Amniotic epithelial cell (primary cell): Measurements from ENCODE around the gene GOLGA3.

Source experiments
- DNase-seq: peaks from one replicate; pipeline ENCODE4 v3.0.0-alpha.2; 2010; ENCODE audit warnings: low read depth

Gene GOLGA3

DNA sequence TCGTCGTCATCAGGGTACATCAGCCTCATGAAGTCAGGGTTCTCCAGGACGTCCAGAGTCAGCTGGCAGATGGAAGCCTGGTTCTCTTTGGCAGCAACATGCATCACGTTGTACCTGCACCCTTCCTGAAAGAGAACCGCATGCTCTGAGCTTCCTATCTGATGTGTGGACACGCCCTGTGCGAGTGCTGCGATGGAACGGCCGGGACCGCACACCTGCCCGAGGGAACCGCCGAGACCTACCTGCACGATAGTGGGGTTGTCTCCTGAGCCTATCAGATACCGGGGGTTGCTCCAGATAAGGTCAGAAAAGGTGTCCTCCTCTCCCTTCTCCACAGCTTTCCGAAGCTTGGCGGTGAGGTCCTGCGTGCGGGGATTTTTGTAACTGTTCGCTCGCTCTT is 80.8 kb downstream of the GOLGA3 start:
- DNase-seq, result no peak

DNA sequence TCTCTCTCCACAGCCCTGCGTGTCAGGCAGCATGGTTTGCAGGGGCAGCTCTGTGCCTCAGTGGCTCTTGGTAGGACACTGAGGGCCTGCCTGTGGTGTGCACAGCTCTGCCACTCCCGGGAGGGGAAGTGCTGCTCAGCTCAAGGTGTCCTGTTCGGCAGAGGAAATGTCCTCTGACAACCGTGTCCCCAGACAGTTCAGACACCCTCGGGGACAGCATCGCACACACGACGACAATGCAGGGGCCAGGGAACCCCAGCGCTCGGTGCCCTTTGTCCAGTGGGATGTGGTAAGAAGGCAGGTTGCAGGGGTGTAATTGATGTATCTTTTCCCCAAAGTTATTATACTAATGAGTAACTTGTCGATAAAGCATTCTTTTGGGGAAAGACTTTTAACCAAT is 81.3 kb downstream of the GOLGA3 start:
- no peak for DNase-seq

DNA sequence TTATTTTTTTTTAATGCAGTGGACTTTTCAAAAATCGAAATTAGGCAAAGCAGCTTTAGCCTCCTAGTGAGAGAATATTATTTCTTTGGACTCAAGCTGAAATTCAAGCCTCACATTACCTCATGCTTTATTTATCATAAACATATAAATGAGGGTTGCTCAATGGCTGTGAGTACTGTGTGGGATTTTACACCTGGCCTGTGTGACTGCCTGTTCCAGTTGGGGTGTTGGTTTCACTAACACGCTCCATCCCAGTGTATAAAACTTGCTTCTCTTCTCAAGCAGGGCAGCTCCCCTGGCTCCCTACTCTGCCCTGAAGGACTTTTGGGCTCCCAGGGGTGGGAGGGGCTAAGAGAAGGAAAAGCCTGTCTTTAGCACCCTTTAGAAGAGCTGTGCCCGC is 82.1 kb downstream of the GOLGA3 start:
- DNase-seq, result no peak

DNA sequence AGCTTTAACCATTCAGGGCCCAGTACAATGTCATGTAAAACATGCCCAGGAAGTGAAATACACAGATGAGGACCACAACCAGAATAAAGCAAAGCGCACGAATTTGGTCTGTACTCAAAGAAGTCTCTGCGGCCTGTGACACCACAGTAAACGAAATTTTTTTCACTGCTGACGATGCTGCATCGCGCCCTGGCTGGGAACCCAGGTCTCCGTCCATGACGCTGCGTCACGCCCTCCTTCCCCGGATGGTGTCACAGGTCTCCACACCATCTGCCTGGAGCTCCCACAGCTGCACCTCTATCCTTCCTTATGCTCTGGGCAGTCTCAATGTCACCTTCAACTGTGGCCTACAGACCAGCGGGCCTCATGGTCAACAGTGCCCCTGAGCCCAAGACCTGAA is 84.8 kb downstream of the GOLGA3 start:
- no peak for DNase-seq

DNA sequence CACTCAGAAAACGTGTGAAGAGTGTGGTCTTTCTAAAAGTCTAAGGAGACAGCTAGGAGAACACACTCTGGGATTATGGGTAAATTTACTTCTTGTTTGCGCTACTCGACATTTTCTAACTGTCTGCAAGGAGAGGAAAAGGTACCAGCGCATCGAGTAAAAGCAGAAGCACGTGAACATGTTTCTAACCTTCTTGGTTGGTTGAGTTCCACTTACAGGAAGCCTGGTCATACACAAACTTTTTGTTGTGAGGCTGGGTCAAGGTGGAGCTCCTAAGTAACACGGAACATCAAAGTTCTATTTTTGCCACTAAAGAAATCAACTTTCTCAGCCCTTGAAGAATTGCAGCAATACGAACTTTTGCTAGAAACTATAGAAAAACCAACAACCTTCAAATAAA is 87.0 kb downstream of the GOLGA3 start:
- DNase-seq, result no peak

DNA sequence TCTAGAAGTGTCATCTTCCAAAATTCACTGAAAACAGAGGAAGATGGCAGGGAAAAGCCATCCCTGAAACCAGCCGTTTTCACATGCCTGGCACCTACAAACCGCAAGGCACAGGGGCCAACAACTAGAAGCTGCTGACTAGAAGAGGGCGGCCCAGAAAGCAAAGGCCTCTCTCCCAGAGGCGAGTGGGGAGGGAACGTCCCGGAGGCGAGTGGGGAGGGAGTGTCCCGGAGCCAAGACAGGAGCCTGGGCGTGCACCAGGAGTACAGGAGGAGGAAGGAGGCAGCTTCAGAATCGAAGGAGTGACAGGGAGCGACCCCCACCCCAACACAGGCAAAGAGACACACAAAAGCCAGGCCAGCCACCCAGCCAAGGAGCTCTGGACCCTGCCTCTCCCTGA is 88.0 kb downstream of the GOLGA3 start:
- no peak for DNase-seq

DNA sequence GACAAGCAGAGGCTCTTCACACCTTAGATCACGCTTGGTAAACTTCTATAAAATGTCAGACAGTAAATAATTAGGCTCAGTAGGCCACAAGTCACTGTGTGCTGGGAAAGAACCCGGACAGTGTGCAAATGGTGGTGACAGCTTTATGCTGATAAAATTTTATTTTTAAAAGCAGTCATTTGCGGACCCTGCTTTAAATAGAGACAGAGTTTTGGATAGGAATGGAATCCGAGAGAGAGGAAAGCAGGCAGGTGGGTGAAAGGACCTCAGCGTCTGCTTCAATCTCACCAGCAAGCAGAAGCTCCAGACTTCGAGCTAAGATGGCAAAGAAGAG is 88.4 kb downstream of the GOLGA3 start:
- DNase-seq, result no peak

DNA sequence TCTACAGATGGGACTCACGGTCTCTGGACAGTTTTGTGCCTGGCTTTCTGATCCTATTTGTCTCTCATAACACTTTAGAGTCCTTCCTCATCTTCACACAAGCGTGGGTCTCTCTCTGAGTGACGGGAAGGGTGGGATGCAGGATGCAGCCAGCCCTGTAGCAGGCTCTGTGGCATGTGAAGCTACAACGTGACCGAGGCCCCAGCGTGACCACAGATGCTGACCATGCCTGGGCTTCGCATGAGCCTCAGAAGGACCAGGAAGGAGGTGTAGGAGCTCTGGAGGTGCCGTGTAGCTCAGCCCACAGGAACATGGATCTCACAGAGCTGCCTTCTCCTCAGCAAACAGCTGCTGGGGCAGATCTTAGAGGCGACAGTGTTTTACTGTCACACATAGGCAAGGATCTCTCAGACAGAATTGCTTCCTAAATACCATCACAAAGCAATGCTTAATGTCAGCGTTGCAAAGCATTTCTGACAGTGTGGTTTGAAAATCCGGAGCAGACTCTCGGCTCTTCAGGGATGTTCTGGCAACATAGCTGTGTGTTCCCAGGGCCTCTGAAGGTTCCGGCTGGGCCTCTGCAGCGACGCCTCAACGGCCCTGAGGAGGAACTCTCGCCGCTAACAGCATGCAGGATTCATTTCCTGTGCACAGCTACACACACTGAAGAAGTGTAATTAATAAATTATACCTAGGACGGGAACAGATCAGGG is 88.9 kb downstream of the GOLGA3 start:
- DNase-seq, result no peak

DNA sequence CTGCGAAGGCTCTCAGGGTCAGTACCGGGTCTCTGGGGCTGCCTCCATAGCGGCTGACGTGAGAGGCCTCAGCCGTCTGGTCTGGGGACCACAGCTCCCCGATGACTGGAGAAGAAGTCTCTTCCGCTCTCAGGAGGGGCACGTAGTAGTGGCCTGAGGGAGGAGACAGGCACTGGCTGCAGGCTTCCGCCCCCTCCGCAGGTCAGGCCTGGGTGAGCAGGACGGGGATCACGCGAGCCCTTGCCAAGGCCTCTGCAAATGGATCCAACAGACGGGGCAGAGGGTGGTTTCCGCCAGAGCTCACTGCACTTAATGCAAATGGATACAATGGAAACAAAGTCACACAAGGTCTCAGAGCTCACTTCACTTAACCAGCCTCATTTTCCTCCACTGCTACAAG is 91.8 kb downstream of the GOLGA3 start:
- DNase-seq, result no peak

DNA sequence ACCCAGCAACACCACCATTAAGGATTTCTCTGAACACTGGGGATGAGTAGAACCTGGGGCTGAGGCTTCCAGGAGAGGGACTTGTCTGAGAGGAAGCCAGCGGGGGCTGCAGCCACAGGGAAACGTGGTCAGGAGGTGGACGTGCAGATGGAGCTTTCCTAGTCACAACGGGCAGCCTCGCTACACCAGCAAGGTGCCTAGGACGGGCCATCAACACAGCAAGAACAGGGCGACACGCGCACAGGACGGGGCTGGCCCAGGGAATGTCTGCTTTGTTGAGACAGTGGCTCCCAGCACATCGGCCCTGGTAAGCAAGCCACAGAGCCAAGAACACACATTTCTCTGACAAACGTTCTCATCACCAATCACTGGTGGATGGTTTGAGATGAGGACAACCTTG is 92.3 kb downstream of the GOLGA3 start:
- DNase-seq, result no peak

DNA sequence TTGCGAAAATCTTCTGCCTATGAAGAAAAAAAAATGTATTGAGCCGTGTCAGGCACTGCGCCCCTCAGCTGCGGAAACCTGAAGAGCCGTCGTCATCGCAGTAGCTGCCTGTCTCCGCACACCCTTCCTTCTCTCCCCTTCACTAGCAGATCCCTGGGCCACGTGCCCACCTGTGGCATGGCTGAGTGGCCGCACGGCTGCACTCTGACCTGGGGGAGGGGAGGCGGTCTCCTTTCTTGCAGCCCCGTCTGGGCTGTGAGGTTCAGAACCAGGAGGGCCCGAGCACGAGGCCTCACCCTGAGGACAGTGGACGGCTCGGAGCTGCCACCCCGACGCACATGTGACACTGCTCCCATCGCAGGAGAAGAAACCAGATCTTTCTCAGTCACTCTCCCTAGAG is 93.2 kb downstream of the GOLGA3 start:
- no peak for DNase-seq

DNA sequence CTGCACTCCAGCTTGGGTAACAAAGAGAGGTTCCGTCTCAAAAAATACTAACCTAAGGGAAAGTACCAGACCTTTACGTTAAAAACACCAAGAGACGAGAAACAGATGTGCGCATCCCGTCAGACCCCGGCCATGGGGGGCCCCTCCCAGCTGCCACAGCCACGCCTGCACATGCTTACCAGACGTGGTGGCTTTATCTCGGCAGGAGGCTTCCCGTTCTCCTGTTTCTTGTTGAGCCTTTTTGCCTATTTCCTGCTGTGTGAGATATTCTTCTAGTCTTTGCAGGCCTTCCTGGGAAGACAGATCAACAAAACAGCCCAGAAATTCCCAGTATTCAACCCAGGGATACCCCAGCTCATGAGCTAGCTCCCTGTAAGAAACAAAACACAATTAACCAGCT is 94.5 kb downstream of the GOLGA3 start:
- DNase-seq, result no peak

DNA sequence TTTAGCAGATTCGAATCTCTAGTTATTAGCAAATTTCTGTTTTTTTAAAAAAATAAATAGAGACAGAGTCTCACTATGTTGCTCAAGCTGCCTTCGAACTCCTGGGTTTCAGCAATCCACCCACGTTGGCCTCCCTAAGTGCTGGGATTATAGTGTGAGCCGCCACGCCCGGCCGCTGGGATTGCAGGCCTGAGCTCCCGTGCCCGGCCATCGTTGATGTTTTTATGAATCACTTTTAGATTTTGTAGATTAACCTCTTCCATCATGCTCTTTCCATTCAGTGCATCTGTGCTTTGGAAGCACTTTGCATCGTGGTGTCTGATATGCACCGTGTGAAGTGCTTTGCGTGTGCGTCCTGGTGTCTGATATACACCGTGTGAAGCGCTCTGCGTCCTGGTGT is 97.1 kb downstream of the GOLGA3 start:
- DNase-seq, result peak; percentile 52

DNA sequence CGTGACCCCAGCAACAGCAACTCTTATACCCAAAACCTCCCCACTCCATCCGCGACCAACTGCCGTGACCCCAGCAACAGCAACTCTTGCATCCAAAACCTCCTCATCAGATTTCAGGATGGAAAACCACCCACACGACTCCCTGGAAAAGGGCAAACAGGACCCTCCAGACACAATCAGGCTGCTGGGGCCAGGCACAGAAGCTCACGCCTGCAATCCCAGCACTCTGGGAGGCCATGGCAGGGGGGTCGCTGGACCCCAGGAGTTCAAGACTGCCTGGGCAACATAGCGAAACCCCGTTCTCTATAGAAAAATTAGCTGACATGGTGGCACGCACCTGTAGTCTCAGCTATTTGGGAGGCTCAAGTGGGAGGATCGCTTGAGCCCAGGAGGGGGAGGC is 98.3 kb downstream of the GOLGA3 start:
- DNase-seq, result no peak

DNA sequence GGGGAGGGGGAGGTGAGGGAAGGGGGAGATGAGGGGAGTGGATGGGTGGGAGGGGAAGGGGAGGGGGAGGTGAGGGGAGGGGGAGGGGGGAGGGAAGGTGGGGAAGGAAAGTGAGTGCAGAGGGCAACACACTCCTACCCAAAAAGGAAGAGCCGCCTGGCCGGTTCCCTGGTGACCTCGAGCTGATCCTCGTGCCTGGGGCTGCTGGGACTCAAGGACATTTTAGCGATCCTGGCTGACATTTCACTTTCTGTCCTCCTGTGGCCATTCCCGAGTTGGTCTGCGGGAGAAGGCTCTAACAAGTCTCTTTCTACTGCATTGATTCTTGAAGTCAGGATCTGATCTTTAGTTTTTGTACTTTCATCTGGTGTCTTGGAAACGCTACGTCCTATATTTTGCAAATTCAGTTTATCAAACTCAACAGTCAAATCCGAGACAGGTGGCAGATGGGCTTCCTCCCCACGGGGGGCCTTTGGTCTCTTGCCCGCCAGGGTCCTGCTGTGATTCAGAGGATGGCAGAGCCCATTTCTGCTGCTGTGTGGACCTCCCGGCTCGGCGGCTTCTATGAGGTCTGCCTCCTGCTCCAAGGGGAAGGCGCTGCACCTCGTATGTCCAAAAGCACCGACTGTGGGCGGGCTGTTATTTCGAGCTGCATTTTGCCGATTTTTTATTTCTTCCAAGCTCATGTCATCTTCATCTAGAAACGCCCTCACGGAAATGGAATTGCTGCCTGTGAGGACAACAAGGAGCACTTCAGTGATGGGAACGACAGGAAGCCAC is 98.9 kb downstream of the GOLGA3 start:
- DNase-seq, result no peak

DNA sequence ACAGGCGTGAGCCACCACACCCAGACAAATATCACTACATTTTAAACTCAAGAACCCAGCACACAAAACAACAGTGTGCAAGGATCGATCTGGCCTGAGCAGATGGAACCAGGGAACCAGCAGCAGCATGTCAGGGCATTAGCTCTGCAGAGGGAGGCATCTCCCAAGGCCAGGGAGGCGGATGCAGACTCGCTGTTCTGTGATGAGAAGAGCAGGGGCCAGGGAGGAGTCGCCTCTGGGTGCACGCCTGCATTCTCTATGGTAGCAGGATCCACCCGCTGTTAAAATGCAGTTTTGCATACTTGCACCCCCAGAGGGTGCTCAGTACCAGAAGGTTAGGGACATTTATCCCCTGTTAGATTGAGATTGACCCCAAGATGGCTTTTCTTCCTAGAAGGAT is 100.2 kb downstream of the GOLGA3 start:
- DNase-seq, result no peak

DNA sequence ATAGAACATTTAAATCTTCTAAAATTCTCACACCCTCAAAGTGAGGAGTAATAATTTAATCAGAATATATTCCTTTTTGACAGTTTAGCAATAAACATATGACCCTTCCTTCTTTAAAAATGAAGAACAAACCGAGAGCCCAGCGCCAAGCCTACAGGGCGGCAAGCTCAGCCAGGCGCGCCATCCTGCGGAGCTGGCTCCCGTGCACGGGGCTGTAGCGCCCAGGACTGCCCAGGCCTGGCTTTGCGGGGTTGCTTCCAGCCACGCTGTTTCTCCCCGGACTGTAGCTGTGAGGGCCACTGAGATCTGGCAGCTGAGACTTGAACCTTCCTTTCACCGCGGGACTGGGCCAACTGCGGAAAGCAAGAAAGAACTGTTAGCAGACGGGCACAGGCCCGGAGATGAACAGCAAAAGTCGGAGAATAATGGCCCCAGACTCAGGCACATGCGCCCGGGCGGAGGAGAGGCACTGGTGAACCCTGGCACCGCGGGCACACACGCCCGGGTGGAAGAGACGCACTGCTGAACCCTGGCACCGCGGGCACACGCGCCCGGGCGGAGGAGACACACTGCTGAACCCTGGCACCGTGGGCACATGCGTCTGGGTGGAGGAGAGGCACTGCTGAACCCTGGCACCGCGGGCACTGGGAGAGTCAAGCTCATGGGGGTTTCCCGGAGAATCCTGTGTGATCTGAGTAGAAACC is 101.4 kb downstream of the GOLGA3 start:
- DNase-seq, result no peak

DNA sequence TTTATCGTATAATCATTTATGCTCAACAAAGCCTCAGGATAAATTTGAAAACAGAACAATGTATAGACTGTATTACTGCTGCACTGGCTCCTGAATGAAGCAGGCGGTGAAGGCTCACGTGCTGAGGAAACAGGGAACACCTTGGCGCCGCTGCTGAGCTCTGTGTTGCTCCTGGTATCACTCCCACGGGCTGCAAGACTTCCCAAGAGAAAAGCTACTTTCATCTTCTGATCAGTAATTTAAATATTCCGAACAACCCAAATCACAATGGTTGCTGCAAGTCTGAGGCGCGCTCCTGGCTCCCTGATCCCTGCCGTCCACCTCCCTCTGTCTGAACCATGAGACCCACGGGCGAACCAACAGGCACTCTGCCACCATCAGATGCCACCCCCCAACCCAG is 102.3 kb downstream of the GOLGA3 start:
- DNase-seq, result no peak

DNA sequence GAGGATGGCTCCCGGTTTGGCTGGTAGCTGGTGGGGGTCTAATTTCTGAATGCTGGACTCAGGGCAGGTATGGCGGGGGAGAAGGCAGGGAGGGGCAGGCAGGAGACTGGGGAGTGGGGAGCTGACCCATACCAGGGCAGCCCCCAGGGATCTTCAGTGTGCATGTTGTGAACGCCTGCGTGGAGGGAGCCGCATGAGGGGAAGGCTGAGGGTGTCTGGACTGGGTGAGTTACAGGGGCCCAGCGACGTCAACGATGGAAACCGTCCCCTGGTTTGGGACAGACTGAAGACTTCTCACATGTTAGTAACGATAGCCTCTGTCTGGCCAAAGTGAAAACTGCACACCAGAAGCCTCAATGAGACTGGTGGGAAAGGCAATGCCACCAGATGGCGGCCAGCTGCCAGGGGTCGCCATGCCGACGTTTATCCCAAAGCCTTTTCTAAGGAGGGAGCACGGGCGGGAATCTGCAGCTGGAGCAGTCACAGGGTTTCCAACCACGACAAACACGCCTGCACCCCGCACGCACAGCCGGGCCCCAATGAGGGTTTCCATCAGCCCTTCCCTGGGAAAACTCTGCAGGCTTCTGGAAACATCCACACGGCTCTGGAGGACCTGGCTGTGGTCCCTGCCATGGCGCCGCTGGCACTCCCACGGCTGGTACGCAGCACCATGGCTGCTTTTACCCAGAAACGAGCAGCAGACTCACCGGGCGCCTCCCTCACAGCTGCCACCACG is 104.0 kb downstream of the GOLGA3 start:
- DNase-seq, result no peak

DNA sequence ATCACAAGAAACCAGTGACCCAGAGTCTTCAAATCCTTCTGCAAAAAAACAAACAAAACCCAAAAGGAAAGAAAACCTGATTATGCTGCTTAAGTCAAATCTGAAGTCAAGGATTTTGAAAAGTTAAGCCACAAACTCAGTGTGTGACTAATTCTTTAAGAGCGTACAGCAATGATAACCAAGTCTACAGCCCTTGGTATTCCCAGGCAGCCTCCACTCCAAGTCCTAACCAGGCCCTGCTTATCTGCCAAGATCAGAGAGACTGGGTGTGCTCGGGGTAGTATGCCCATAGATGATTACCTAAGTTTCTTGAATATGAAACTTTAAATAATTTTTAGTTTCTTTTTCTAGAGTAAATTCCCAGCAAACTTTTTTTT is 104.9 kb downstream of the GOLGA3 start:
- DNase-seq, result peak; percentile 95

DNA sequence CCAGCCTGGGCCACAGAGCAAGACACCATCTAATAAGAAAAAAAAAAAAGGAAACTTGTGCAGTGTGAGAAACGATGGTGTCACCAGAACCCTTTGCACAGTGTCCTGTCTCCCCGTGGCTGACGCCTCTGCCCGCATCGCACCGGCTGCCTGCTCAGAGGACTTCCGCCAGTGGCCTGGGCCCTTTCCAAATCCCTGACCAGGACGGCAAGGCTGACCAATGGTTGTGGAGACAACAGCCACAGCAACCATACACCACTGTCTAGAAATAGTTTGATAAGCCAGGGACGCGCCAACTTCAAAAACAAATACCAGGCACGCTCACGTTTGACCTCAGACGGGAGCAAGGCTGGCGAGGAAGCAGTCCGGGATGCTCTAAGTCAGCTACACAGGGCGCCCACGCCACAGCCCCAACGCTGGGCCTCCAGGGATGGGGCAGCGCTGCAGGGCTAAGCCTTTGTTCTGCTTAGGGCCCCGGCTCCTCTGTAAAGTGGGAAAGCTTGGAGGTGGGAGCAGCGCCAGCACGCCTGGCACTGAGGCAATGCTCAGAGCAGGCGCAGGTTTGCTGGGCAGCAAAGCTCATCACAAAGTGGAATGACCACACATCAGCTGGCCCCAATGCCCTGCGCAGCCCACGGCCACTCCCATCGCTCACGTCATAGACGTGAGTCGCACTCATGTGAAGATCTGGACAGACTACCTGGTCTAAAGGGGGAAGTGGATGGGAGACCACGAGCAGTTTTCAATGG is 105.5 kb downstream of the GOLGA3 start:
- DNase-seq, result peak; percentile 79
